Epithelial cell of esophagus (primary cell): ENCODE measurements around the gene RNPS1.

Source experiments
- DNase-seq: peaks from one replicate; pipeline ENCODE4 v3.0.0; 2010; ENCODE audit warnings: low read depth
- H3K4me3 ChIP-seq: 2 replicates; pipeline ENCODE4 v1.5.1; 2011; ENCODE audit warnings: mild to moderate bottlenecking, low read length, control low read depth
- CTCF ChIP-seq: IDR thresholded peaks from 2 replicates; pipeline ENCODE4 v1.5.1; 2011; ENCODE audit warnings: low read depth, mild to moderate bottlenecking, low read length, control low read depth, inconsistent platforms; ENCODE audit not compliant: insufficient read depth; ENCODE audit errors: missing control alignments

RNPS1 gene

DNA sequence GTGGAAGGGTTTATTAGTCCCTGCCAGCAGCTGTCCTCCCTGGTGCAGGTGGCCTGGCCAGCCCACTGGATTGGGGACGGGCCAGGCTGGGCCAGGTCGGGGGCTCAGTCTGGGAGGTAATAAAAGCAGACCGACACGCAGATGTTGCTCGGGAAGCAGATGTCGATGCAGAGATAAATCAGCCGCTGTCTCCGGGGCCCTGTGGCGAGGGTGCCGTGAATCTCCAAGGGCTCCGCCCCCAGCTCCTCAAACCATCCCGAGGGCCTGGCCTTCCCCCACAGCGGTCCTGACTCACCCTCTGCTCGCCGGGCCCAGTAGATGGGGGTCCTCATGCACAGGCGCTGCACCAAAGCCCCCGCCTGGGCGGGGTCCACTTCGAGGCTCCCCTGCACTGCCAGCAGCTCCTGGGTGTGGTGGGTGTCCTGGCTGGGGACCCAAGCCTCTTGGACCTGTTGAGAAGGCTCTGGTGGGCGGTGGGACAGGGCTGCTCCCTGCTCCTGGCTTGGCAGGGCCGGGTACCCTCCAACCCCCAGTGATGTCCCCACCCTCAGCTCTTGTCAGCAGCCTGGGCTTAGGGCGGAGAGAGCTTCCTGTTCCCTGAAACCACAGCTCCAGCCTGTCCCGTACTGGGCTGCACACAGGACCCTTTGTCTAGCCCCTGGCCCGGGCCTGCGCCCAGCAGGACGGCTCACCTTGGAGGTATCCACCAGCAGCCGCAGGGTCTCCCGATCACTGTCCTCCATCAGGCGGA, 58.5 kb downstream of the RNPS1 start:
- H3K4me3 ChIP-seq, result no peak overlapping the region
- DNase-seq, result no peak
- no peak for TF ChIP-seq CTCF

- DNase-seq, result no peak
- TF ChIP-seq CTCF, result no peak
- H3K4me3 ChIP-seq, result no peak overlapping the region
Observed at GRCh38 chr16:2208772-2209171, 59.2 kb downstream of the RNPS1 start.

DNA sequence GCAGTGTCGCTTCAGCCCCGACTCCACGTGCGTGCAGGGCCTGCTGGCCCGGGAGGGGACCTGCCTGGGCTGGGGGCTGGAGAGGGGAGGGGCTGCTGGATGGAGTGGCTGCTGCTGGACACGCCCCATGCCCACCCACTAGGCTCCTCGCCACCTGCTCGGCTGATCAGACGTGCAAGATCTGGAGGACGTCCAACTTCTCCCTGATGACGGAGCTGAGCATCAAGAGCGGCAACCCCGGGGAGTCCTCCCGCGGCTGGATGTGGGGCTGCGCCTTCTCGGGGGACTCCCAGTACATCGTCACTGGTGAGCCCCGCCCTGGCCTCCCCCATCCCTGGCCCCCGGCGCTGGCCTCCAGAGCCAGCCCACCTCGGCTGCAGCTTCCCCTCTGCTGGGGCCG, 59.6 kb downstream of the RNPS1 start:
- TF ChIP-seq CTCF, result no peak
- H3K4me3 ChIP-seq, result no peak overlapping the region
- DNase-seq, result no peak

- no peak for DNase-seq
- TF ChIP-seq CTCF, result no peak
- H3K4me3 ChIP-seq, result no peak overlapping the region
Observed at GRCh38 chr16:2207872-2208271, 60.1 kb downstream of the RNPS1 start.

DNA sequence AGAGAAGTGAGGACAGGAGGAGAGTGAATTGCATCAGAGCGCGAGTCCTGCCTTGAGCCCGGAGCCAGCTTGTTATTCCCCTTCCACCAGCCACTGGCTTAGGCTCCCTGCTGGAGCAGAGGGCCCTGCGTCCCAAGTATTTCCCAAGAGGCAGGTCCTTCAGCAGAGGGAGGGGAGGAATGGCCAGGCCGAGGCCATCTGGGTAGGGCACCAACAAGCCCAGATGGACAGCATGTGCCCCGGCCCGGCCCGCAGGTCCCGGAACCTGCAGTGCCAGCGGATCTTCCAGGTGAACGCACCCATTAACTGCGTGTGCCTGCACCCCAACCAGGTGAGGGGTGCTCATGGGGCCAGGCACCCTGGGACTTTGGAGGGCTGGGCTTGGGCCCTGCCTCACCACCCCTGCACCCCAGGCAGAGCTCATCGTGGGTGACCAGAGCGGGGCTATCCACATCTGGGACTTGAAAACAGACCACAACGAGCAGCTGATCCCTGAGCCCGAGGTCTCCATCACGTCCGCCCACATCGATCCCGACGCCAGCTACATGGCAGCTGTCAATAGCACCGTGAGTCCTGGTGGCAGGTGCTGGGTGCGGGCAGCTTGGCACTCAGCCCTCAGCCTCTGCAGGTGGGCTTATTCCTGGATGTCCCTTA, 61.0 kb downstream of the RNPS1 start:
- no peak for TF ChIP-seq CTCF
- no peak for DNase-seq
- no peak overlapping the region for H3K4me3 ChIP-seq

DNA sequence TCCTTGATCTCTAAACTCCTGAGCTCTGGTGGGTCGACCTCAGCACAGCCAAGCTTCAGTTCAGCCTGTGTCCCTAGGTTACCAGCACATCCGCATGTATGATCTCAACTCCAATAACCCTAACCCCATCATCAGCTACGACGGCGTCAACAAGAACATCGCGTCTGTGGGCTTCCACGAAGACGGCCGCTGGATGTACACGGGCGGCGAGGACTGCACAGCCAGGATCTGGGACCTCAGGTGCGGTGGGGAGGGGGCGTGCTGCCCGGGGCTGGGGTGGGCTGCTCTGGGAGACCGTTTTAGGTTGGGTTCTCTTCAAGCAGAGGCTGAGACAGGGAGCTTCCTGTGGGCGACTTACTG, 61.5 kb downstream of the RNPS1 start:
- TF ChIP-seq CTCF, result no peak
- H3K4me3 ChIP-seq, result peak overlapping the region; percentile 69
- DNase-seq, result no peak

GRCh38 chr16:2205967-2206313, 62.0 kb downstream of the RNPS1 start:
- TF ChIP-seq CTCF, result no peak
- H3K4me3 ChIP-seq, result peak overlapping the region; percentile 69
- DNase-seq, result no peak
